Endodermal cell (in vitro differentiated cells): ENCODE measurements around the gene IDS. TPM values are rescaled to one million over a fixed set of nuclear protein-coding genes. Genes with fewer than 3 reads are reported as not detected.

Experiments used
- DNase-seq: peaks from one replicate; pipeline ENCODE4 v3.0.0-alpha.2; 2017
- H3K27ac ChIP-seq: 2 replicates; pipeline ENCODE4 v1.5.1; 2013; ENCODE audit warnings: mild to moderate bottlenecking, low read depth, low read length, moderate library complexity
- H3K27me3 ChIP-seq: 2 replicates; pipeline ENCODE4 v1.6.1; 2013; ENCODE audit warnings: mild to moderate bottlenecking, low read length, moderate library complexity; ENCODE audit not compliant: insufficient read depth, control insufficient read depth, poor library complexity, severe bottlenecking
- H3K36me3 ChIP-seq: 2 replicates; pipeline ENCODE4 v1.7.0; 2013; ENCODE audit warnings: mild to moderate bottlenecking, low read length, moderate library complexity; ENCODE audit not compliant: control insufficient read depth, insufficient read depth
- H3K4me1 ChIP-seq: one replicate; pipeline ENCODE4 v1.7.0; 2013; ENCODE audit warnings: low read length; ENCODE audit not compliant: control insufficient read depth, insufficient read depth
- H3K4me3 ChIP-seq: 2 replicates; pipeline ENCODE4 v1.5.1; 2013; ENCODE audit warnings: mild to moderate bottlenecking, low read length, moderate library complexity
- H3K9ac ChIP-seq: 2 replicates; pipeline ENCODE4 v1.6.1; 2013; ENCODE audit warnings: mild to moderate bottlenecking, low read length, moderate library complexity; ENCODE audit not compliant: poor library complexity, severe bottlenecking; ENCODE audit errors: extremely low read depth
- H3K9me3 ChIP-seq: 2 replicates; pipeline ENCODE4 v1.6.1; 2013; ENCODE audit warnings: mild to moderate bottlenecking, low read length, moderate library complexity; ENCODE audit not compliant: control insufficient read depth
- H3K27ac Mint-ChIP-seq: 2 replicates; pipeline ENCODE4 v1.8.0; 2020; ENCODE audit warnings: mixed read lengths
- H3K27me3 Mint-ChIP-seq: 2 replicates; pipeline ENCODE4 v1.8.0; 2021; ENCODE audit warnings: mild to moderate bottlenecking, mixed read lengths; ENCODE audit not compliant: insufficient read depth
- H3K36me3 Mint-ChIP-seq: 2 replicates; pipeline ENCODE4 v1.8.0; 2020; ENCODE audit warnings: low read depth, mixed read lengths
- H3K4me1 Mint-ChIP-seq: 2 replicates; pipeline ENCODE4 v1.8.0; 2020; ENCODE audit warnings: mixed read lengths
- H3K4me3 Mint-ChIP-seq: 2 replicates; pipeline ENCODE4 v1.8.0; 2020; ENCODE audit warnings: mild to moderate bottlenecking, moderate library complexity, mixed read lengths
- H3K9me3 Mint-ChIP-seq: 2 replicates; pipeline ENCODE4 v1.8.0; 2020; ENCODE audit warnings: mild to moderate bottlenecking, mixed read lengths
- CTCF ChIP-seq: fragments of 200-600 bp; sonication (generic); conservative IDR thresholded peaks from 2 replicates; pipeline ENCODE4 v1.5.0; 2021; ENCODE audit warnings: antibody characterized with exemption, mild to moderate bottlenecking
- WGBS, 2 experiments: methylation state at CpG; one replicate each; pipeline versions ENCODE4 v1.1.5 to v1.1.7; 2013; ENCODE audit warnings: missing lambda C conversion rate in 2 of 2, mixed read lengths in 1 of 2; ENCODE audit not compliant: insufficient coverage in 1 of 2, insufficient read length in 1 of 2; 5-methylcytosine and 5-hydroxymethylcytosine counted together
- total RNA-seq, 2 donors: library from RNA; stranded (reverse); fragmentation: NEBNext Ultra II Directional in 1 of 2; extraction: Animal tissue kit (Norgen Biotek cat#: 25700) in 1 of 2; gene quantifications; 2 replicates in 1 of 2; 3 replicates in 1 of 2; pipeline ENCODE4 v1.2.1, GENCODE V29; 2021

The IDS gene
- total RNA-seq, 2 donors from 2014 or later, result 28.2 to 43.9 TPM

GRCh38 chrX:149433051-149433450 is 72.1 kb downstream of the IDS start:
- no peak for DNase-seq
- no peak overlapping the region for H3K9ac ChIP-seq
- H3K4me3 Mint-ChIP-seq, result no peak overlapping the region
- H3K36me3 Mint-ChIP-seq, result no peaks in the 10 kb centered on the region
- no peaks in the 10 kb centered on the region for H3K36me3 ChIP-seq
- no peaks in the 10 kb centered on the region for H3K27me3 Mint-ChIP-seq
- H3K27me3 ChIP-seq, result no peaks in the 10 kb centered on the region
- no peaks in the 10 kb centered on the region for H3K9me3 ChIP-seq
- TF ChIP-seq CTCF, result peak; percentile 19
- H3K27ac ChIP-seq, result no peak overlapping the region
- H3K4me1 ChIP-seq, result no peaks in the 10 kb centered on the region
- peaks cover 52% of the 10 kb centered on the region for H3K9me3 Mint-ChIP-seq
- H3K4me1 Mint-ChIP-seq, result no peaks in the 10 kb centered on the region
- WGBS, 2 experiments, result 100% methylated on average over 3 of the region's 4 CpGs; no CpG with 5 or more reads in 1 of the 2 experiments
- H3K27ac Mint-ChIP-seq, result no peak overlapping the region
- H3K4me3 ChIP-seq, result no peak overlapping the region

Other genes with a start within 250 kb of the IDS start
- gene EOLA1, start 35.7 kb upstream of the IDS start, total RNA-seq, result 10 to 100 TPM; 11.9 to 18.0 TPM
- not detected for gene HSFX3, start 44.6 kb upstream of the IDS start, total RNA-seq
- not detected for gene MAGEA9B, start 82.2 kb upstream of the IDS start, total RNA-seq
- not detected for gene HSFX2, start 90.0 kb upstream of the IDS start, total RNA-seq
- gene TMEM185A, start 126.5 kb upstream of the IDS start, total RNA-seq, result 10 to 100 TPM; 60.1 to 66.3 TPM
- gene MAGEA11, start 206.8 kb upstream of the IDS start, total RNA-seq, result not detected